Tibial artery (tissue), 4 donors: ENCODE measurements around the gene SAMD4A.
A peak's percentile ranks its signal among the peaks of the same experiment; 100 is the strongest.

Source experiments
- DNase-seq, 2 donors: peaks; one replicate each; pipeline ENCODE4 v3.0.0-alpha.2; 2019
- H3K27ac ChIP-seq, 2 donors: fragments of 200-600 bp; sonication (generic) in 1 of 2; 1 replicate in 1 of 2; 2 replicates in 1 of 2; pipeline ENCODE4 v1.5.1; 2018 to 2019; ENCODE audit warnings: mild to moderate bottlenecking in 1 of 2
- H3K27me3 ChIP-seq, 2 donors: fragments of 200-600 bp; sonication (generic) in 1 of 2; one replicate each; pipeline versions ENCODE4 v1.5.1 to v1.6.0; 2016 to 2019
- H3K36me3 ChIP-seq, 3 donors: fragments of 200-600 bp; sonication (generic) in 2 of 3; one replicate each; pipeline ENCODE4 v1.5.1; 2016 to 2019; ENCODE audit warnings: mild to moderate bottlenecking in 2 of 3
- H3K4me1 ChIP-seq, 4 donors: fragments of 200-600 bp; sonication (generic) in 2 of 4; 1 replicate in 3 of 4; 2 replicates in 1 of 4; pipeline ENCODE4 v1.5.1; 2016 to 2019
- H3K4me3 ChIP-seq, 2 donors: fragments of 200-600 bp; sonication (generic) in 1 of 2; 1 replicate in 1 of 2; 2 replicates in 1 of 2; pipeline ENCODE4 v1.5.1; 2018 to 2019; ENCODE audit warnings: mild to moderate bottlenecking in 2 of 2
- H3K9me3 ChIP-seq, 3 donors: fragments of 200-600 bp; sonication (generic) in 1 of 3; one replicate each; pipeline ENCODE4 v1.5.1; 2016 to 2019
- CTCF ChIP-seq, 2 experiments: fragments of 200-600 bp in 1 of 2; fragments of 450-650 bp in 1 of 2; IDR thresholded peaks; one replicate each; pipeline ENCODE4 v1.5.1; 2017 to 2019; ENCODE audit warnings: antibody characterized with exemption in 2 of 2, mild to moderate bottlenecking in 1 of 2, moderate library complexity in 1 of 2
- intact Hi-C: fragments of 100-400 bp; cut with DNase I; formaldehyde crosslinking; loops from one replicate; pipeline ENCODE4 v1.15.0; 2023; ENCODE audit warnings: low total_unique reads

SAMD4A gene

GRCh38 chr14:54783660-54784015 lies 216.7 kb downstream of the SAMD4A start:
- peak overlapping the region; percentile 76 to 78 for H3K27ac ChIP-seq
- peak in 1 of 2 donors; percentile 45 for DNase-seq
- H3K36me3 ChIP-seq, result peaks cover 7 to 84% (median 72%) of the 10 kb centered on the region in 3 donors
- intact Hi-C loops, result no loop called here
- peaks cover 0 to 31% (median 22%) of the 10 kb centered on the region in 4 donors for H3K4me1 ChIP-seq
- no peaks in the 10 kb centered on the region for H3K27me3 ChIP-seq
- no peak overlapping the region for H3K4me3 ChIP-seq
- no peak for TF ChIP-seq CTCF (IDR thresholded peaks at IDR 0.05)
- no peaks in the 10 kb centered on the region for H3K9me3 ChIP-seq

- no peaks in the 10 kb centered on the region for H3K9me3 ChIP-seq
- DNase-seq, result peak in 1 of 2 donors; percentile 30
- H3K27ac ChIP-seq, result peak overlapping the region; percentile 76 to 78
- H3K4me1 ChIP-seq, result peaks cover 0 to 31% (median 22%) of the 10 kb centered on the region in 4 donors
- TF ChIP-seq CTCF (IDR thresholded peaks at IDR 0.05), result no peak
- peaks cover 8 to 84% (median 72%) of the 10 kb centered on the region in 3 donors for H3K36me3 ChIP-seq
- intact Hi-C loops, result no loop called here
- no peaks in the 10 kb centered on the region for H3K27me3 ChIP-seq
- H3K4me3 ChIP-seq, result no peak overlapping the region
These were observed 217.1 kb downstream of the SAMD4A start for GRCh38 chr14:54784060-54784459.

DNA sequence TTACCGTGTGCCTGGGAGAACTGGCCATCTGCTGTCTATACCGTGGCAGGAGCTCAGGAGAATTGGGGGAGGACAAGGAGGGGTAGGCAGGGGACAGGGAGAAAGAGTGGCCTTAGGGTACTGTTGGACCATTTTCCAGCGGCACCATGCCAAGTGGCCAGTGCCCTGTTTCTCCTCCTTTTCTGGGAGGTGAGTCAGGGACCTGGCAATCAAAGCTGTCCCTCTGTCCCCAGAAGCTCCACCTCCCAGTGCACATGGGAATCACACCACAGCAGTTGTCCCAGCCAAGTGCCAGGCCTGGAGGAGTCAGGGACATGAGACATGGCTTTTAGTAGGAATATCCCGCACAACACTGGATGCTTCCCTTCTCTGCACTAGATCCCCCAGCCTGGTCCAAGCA lies 217.7 kb downstream of the SAMD4A start:
- Histone ChIP-seq H3K9me3 (no peaks in the 10 kb centered on the region), H3K27me3 (no peaks in the 10 kb centered on the region), H3K4me3 (no peak overlapping the region), H3K4me1 (peaks cover 0 to 31% (median 22%) of the 10 kb centered on the region in 4 donors), H3K27ac (peak overlapping the region; percentile 76 to 78), H3K36me3 (peaks cover 12 to 84% (median 78%) of the 10 kb centered on the region in 3 donors)
- peak; percentile 66 to 92 for DNase-seq
- intact Hi-C loops, result no loop called here
- TF ChIP-seq CTCF (IDR thresholded peaks at IDR 0.05), result no peak

- H3K27ac ChIP-seq, result peak overlapping the region; percentile 76 to 78
- H3K4me3 ChIP-seq, result no peak overlapping the region
- peak; percentile 20 to 65 for DNase-seq
- H3K27me3 ChIP-seq, result no peaks in the 10 kb centered on the region
- peaks cover 0 to 31% (median 22%) of the 10 kb centered on the region in 4 donors for H3K4me1 ChIP-seq
- intact Hi-C loops, result no loop called here
- H3K36me3 ChIP-seq, result peaks cover 18 to 84% (median 78%) of the 10 kb centered on the region in 3 donors
- no peaks in the 10 kb centered on the region for H3K9me3 ChIP-seq
- no peak for TF ChIP-seq CTCF (IDR thresholded peaks at IDR 0.05)
These were observed 218.3 kb downstream of the SAMD4A start for GRCh38 chr14:54785136-54785777.

DNA sequence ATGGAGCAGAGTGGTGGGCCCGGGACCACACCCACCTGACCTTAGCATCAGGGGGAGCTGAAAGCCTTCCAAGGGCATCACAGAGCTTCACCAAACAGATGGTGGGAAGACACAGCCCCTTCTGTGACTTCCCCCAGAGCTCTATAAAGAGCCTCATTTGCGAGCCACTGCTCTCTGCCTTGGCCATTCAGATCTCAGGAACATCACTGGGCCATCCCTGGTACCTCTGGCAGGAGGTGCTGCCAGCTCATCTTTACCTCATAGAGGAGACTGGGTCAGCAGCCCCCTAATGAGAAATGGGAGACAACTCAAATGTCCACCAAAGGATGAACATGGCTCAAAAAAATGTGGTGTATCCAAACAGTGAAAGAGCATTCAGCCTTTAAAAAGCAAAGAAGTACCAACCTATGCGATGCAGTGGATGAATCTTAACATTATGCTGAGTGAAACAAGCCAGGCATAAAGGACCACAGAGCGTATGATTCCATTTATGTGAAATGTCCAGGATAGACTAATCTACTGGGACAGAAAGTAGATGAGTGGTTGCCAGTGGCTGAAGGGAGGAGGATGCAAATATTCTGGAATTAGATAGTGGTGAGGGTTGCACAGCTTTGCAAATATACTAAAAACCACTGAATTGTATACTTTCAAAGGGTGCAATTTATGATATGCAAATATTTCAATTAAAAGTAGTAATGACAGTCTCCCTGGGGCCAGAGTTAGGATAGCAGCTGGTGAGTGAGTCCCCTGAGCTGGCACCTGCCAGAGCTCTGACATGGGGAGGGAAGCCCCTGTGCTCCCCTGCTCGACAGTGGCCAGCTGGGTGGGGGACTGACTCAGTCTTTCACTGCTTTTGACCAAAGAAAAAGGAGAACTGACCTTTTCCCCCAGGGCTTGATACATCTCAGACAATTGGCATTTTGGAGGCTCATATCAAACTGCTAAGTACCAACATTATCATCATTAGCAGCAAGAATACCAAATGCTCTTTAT lies 219.1 kb downstream of the SAMD4A start:
- no peaks in the 10 kb centered on the region for H3K9me3 ChIP-seq
- H3K36me3 ChIP-seq, result peaks cover 20 to 84% (median 78%) of the 10 kb centered on the region in 3 donors
- H3K27ac ChIP-seq, result peak overlapping the region; percentile 76 to 78
- peaks cover 0 to 31% (median 22%) of the 10 kb centered on the region in 4 donors for H3K4me1 ChIP-seq
- no peak overlapping the region for H3K4me3 ChIP-seq
- intact Hi-C loops, result no loop called here
- TF ChIP-seq CTCF (IDR thresholded peaks at IDR 0.05), result no peak
- DNase-seq, result peak in 1 of 2 donors; percentile 52
- H3K27me3 ChIP-seq, result no peaks in the 10 kb centered on the region
